Activated T-cell treated with anti-CD3 and anti-CD28 coated beads, Interleukin-2, amount 50 U/mL, for 4 hours (primary cell): ENCODE results near the gene DYNLT3. TPM values are rescaled to one million over a fixed set of nuclear protein-coding genes. Genes with fewer than 3 reads are reported as not detected.

ENCODE experiments used
- ATAC-seq, 2 donors: fragments of 200-7000 bp; cut with Tn5 transposase; one replicate each; pipeline ENCODE4 v1.10.0; 2021
- DNase-seq: peaks from one replicate; pipeline ENCODE4 v3.0.0-alpha.2; 2020
- H3K27me3 Mint-ChIP-seq: one replicate; pipeline ENCODE4 v1.8.0; 2021; ENCODE audit warnings: low read depth, mixed read lengths
- H3K36me3 Mint-ChIP-seq: one replicate; pipeline ENCODE4 v1.8.0; 2022; ENCODE audit warnings: mixed read lengths; ENCODE audit not compliant: insufficient read depth
- H3K4me1 Mint-ChIP-seq: one replicate; pipeline ENCODE4 v1.8.0; 2021; ENCODE audit warnings: low read depth, mixed read lengths
- H3K4me3 Mint-ChIP-seq: one replicate; pipeline ENCODE4 v1.8.0; 2021; ENCODE audit warnings: mild to moderate bottlenecking, moderate library complexity, mixed read lengths
- H3K9me3 Mint-ChIP-seq: one replicate; pipeline ENCODE4 v1.8.0; 2021; ENCODE audit warnings: mixed read lengths
- total RNA-seq, 3 donors: library from RNA; stranded (reverse); gene quantifications; one replicate each; pipeline ENCODE4 v1.2.1, GENCODE V29; 2021

Gene DYNLT3
- total RNA-seq, 3 donors from 2014 or later: 10.0 to 14.9 (median 11.5) TPM

- no peak overlapping the region for H3K4me3 Mint-ChIP-seq
- ATAC-seq (no peak), DNase-seq (no peak)
- H3K36me3 Mint-ChIP-seq: no peaks in the 10 kb centered on the region
- H3K27me3 Mint-ChIP-seq: peaks cover 3% of the 10 kb centered on the region
- H3K9me3 Mint-ChIP-seq: no peaks in the 10 kb centered on the region
- H3K4me1 Mint-ChIP-seq: peaks cover 13% of the 10 kb centered on the region
Observed at GRCh38 chrX:37820646-37821045, 26.7 kb downstream of the DYNLT3 start.

- H3K4me1 Mint-ChIP-seq: no peaks in the 10 kb centered on the region
Observed at GRCh38 chrX:37818031-37818430, 29.3 kb downstream of the DYNLT3 start.

GRCh38 chrX:37817579-37817978, 29.8 kb downstream of the DYNLT3 start:
- DNase-seq (no peak), ATAC-seq (no peak)
- H3K27me3 Mint-ChIP-seq: peaks cover 3% of the 10 kb centered on the region
- no peak overlapping the region for H3K4me3 Mint-ChIP-seq
- no peaks in the 10 kb centered on the region for H3K36me3 Mint-ChIP-seq
- no peaks in the 10 kb centered on the region for H3K4me1 Mint-ChIP-seq
- H3K9me3 Mint-ChIP-seq: no peaks in the 10 kb centered on the region

More at GRCh38 chrX:37818031-37818430, 29.3 kb downstream of the DYNLT3 start:
- H3K36me3 Mint-ChIP-seq: no peaks in the 10 kb centered on the region
- DNase-seq (no peak), ATAC-seq (no peak)
- no peaks in the 10 kb centered on the region for H3K9me3 Mint-ChIP-seq
- no peak overlapping the region for H3K4me3 Mint-ChIP-seq
- H3K27me3 Mint-ChIP-seq: peaks cover 3% of the 10 kb centered on the region

- Mint-ChIP-seq H3K9me3 (no peaks in the 10 kb centered on the region), H3K27me3 (peaks cover 3% of the 10 kb centered on the region), H3K4me3 (no peak overlapping the region), H3K36me3 (no peaks in the 10 kb centered on the region), H3K4me1 (peaks cover 3% of the 10 kb centered on the region)
- DNase-seq: no peak
- ATAC-seq: no peak
Observed at GRCh38 chrX:37817176-37817575, 30.2 kb downstream of the DYNLT3 start.

GRCh38 chrX:37816766-37817165, 30.6 kb downstream of the DYNLT3 start:
- DNase-seq (no peak), ATAC-seq (no peak)
- Mint-ChIP-seq H3K36me3 (no peaks in the 10 kb centered on the region), H3K4me1 (peaks cover 7% of the 10 kb centered on the region), H3K4me3 (no peak overlapping the region), H3K9me3 (no peaks in the 10 kb centered on the region), H3K27me3 (peaks cover 3% of the 10 kb centered on the region)

- DNase-seq (no peak), ATAC-seq (no peak)
- Mint-ChIP-seq H3K27me3 (peaks cover 3% of the 10 kb centered on the region), H3K4me1 (peaks cover 7% of the 10 kb centered on the region), H3K36me3 (no peaks in the 10 kb centered on the region), H3K4me3 (no peak overlapping the region), H3K9me3 (no peaks in the 10 kb centered on the region)
Observed at GRCh38 chrX:37815366-37815765, 32.0 kb downstream of the DYNLT3 start.

- no peaks in the 10 kb centered on the region for H3K36me3 Mint-ChIP-seq
- H3K27me3 Mint-ChIP-seq: peaks cover 3% of the 10 kb centered on the region
- H3K9me3 Mint-ChIP-seq: no peaks in the 10 kb centered on the region
- no peak overlapping the region for H3K4me3 Mint-ChIP-seq
- DNase-seq (no peak), ATAC-seq (peak in 1 of 2 donors; percentile 35)
- peaks cover 7% of the 10 kb centered on the region for H3K4me1 Mint-ChIP-seq
Observed at GRCh38 chrX:37813570-37813969, 33.8 kb downstream of the DYNLT3 start.

GRCh38 chrX:37812110-37812509, 35.3 kb downstream of the DYNLT3 start:
- H3K4me1 Mint-ChIP-seq: peaks cover 7% of the 10 kb centered on the region
- H3K27me3 Mint-ChIP-seq: peaks cover 3% of the 10 kb centered on the region
- DNase-seq: no peak
- ATAC-seq: no peak
- no peaks in the 10 kb centered on the region for H3K9me3 Mint-ChIP-seq
- H3K36me3 Mint-ChIP-seq: no peaks in the 10 kb centered on the region
- H3K4me3 Mint-ChIP-seq: no peak overlapping the region

- no peak for DNase-seq
- no peaks in the 10 kb centered on the region for H3K27me3 Mint-ChIP-seq
Observed at GRCh38 chrX:37809970-37810369, 37.4 kb downstream of the DYNLT3 start.

GRCh38 chrX:37803057-37803456, 44.3 kb downstream of the DYNLT3 start:
- DNase-seq: no peak
- H3K36me3 Mint-ChIP-seq: no peaks in the 10 kb centered on the region
- H3K27me3 Mint-ChIP-seq: no peaks in the 10 kb centered on the region
- H3K9me3 Mint-ChIP-seq: no peaks in the 10 kb centered on the region
- ATAC-seq: no peak
- H3K4me1 Mint-ChIP-seq: no peaks in the 10 kb centered on the region
- H3K4me3 Mint-ChIP-seq: no peak overlapping the region

More at GRCh38 chrX:37809970-37810369, 37.4 kb downstream of the DYNLT3 start:
- H3K4me1 Mint-ChIP-seq: peaks cover 7% of the 10 kb centered on the region
- no peak overlapping the region for H3K4me3 Mint-ChIP-seq
- H3K9me3 Mint-ChIP-seq: no peaks in the 10 kb centered on the region
- no peaks in the 10 kb centered on the region for H3K36me3 Mint-ChIP-seq
- ATAC-seq: no peak

- ATAC-seq: no peak
- Mint-ChIP-seq H3K36me3 (no peaks in the 10 kb centered on the region), H3K9me3 (no peaks in the 10 kb centered on the region), H3K4me1 (peaks cover under 1% of the 10 kb centered on the region), H3K4me3 (no peak overlapping the region), H3K27me3 (no peaks in the 10 kb centered on the region)
- DNase-seq: no peak
Observed at GRCh38 chrX:37802028-37802427, 45.3 kb downstream of the DYNLT3 start.

GRCh38 chrX:37800717-37801116, 46.7 kb downstream of the DYNLT3 start:
- Mint-ChIP-seq H3K4me3 (no peak overlapping the region), H3K4me1 (peaks cover 12% of the 10 kb centered on the region), H3K36me3 (no peaks in the 10 kb centered on the region), H3K9me3 (no peaks in the 10 kb centered on the region), H3K27me3 (no peaks in the 10 kb centered on the region)
- DNase-seq: no peak
- no peak for ATAC-seq

- ATAC-seq: no peak
- Mint-ChIP-seq H3K4me1 (peaks cover 12% of the 10 kb centered on the region), H3K4me3 (no peak overlapping the region), H3K27me3 (no peaks in the 10 kb centered on the region), H3K36me3 (no peaks in the 10 kb centered on the region), H3K9me3 (no peaks in the 10 kb centered on the region)
- no peak for DNase-seq
Observed at GRCh38 chrX:37799936-37800335, 47.4 kb downstream of the DYNLT3 start.

- Mint-ChIP-seq H3K36me3 (no peaks in the 10 kb centered on the region), H3K4me3 (no peak overlapping the region), H3K27me3 (no peaks in the 10 kb centered on the region), H3K4me1 (peaks cover 12% of the 10 kb centered on the region), H3K9me3 (no peaks in the 10 kb centered on the region)
- no peak for DNase-seq
- no peak for ATAC-seq
Observed at GRCh38 chrX:37796805-37797204, 50.6 kb downstream of the DYNLT3 start.

GRCh38 chrX:37796310-37796709, 51.1 kb downstream of the DYNLT3 start:
- Mint-ChIP-seq H3K4me3 (no peak overlapping the region), H3K4me1 (peaks cover 12% of the 10 kb centered on the region), H3K9me3 (no peaks in the 10 kb centered on the region), H3K36me3 (no peaks in the 10 kb centered on the region), H3K27me3 (no peaks in the 10 kb centered on the region)
- no peak for DNase-seq
- ATAC-seq: no peak
